Effector memory CD4-positive, alpha-beta T cell (primary cell): Measurements from ENCODE around the gene KCTD17.

Experiments
- DNase-seq, 3 donors: peaks; one replicate each; pipeline ENCODE4 v3.0.0-alpha.2; 2020
- H3K27ac ChIP-seq: 2 replicates; pipeline ENCODE4 v1.7.0; 2013; ENCODE audit warnings: mild to moderate bottlenecking, low read length, moderate library complexity; ENCODE audit not compliant: insufficient read depth, poor library complexity, severe bottlenecking
- H3K27me3 ChIP-seq: replicated peaks from 2 replicates; pipeline ENCODE4 v1.7.0; 2013; ENCODE audit warnings: mild to moderate bottlenecking, low read length; ENCODE audit not compliant: insufficient read depth, control insufficient read depth, poor library complexity, severe bottlenecking
- H3K36me3 ChIP-seq: 2 replicates; pipeline ENCODE4 v1.7.0; 2013; ENCODE audit warnings: mild to moderate bottlenecking, low read length, moderate library complexity; ENCODE audit not compliant: control insufficient read depth, insufficient read depth
- H3K4me1 ChIP-seq: 2 replicates; pipeline ENCODE4 v1.7.0; 2013; ENCODE audit warnings: low read length, mild to moderate bottlenecking; ENCODE audit not compliant: control insufficient read depth, insufficient read depth, poor library complexity, severe bottlenecking
- H3K4me3 ChIP-seq: 2 replicates; pipeline ENCODE4 v1.7.0; 2013; ENCODE audit warnings: low read length, low read depth, mild to moderate bottlenecking; ENCODE audit not compliant: insufficient read depth, poor library complexity, severe bottlenecking
- H3K9me3 ChIP-seq: 2 replicates; pipeline ENCODE4 v1.7.0; 2013; ENCODE audit warnings: mild to moderate bottlenecking, low read length, moderate library complexity; ENCODE audit not compliant: control insufficient read depth

The KCTD17 gene

GRCh38 chr22:37026325-37026724 is 25.2 kb upstream of the KCTD17 start:
- H3K4me3 ChIP-seq: no peak overlapping the region
- no peak overlapping the region for H3K27ac ChIP-seq
- no peaks in the 10 kb centered on the region for H3K9me3 ChIP-seq
- DNase-seq: no peak
- no peaks in the 10 kb centered on the region for H3K36me3 ChIP-seq
- no peaks in the 10 kb centered on the region for H3K4me1 ChIP-seq
- no peaks in the 10 kb centered on the region for H3K27me3 ChIP-seq

GRCh38 chr22:37027556-37027955 is 24.0 kb upstream of the KCTD17 start:
- no peaks in the 10 kb centered on the region for H3K36me3 ChIP-seq
- H3K27me3 ChIP-seq: no peaks in the 10 kb centered on the region
- H3K4me1 ChIP-seq: no peaks in the 10 kb centered on the region
- no peak overlapping the region for H3K27ac ChIP-seq
- DNase-seq: no peak
- no peaks in the 10 kb centered on the region for H3K9me3 ChIP-seq
- H3K4me3 ChIP-seq: no peak overlapping the region

GRCh38 chr22:37028692-37029674 is 22.6 kb upstream of the KCTD17 start:
- no peaks in the 10 kb centered on the region for H3K9me3 ChIP-seq
- no peaks in the 10 kb centered on the region for H3K36me3 ChIP-seq
- DNase-seq: no peak
- no peaks in the 10 kb centered on the region for H3K4me1 ChIP-seq
- no peak overlapping the region for H3K4me3 ChIP-seq
- no peaks in the 10 kb centered on the region for H3K27me3 ChIP-seq
- no peak overlapping the region for H3K27ac ChIP-seq

GRCh38 chr22:37030560-37031281 is 20.8 kb upstream of the KCTD17 start:
- Histone ChIP-seq H3K4me3 (no peak overlapping the region), H3K27ac (no peak overlapping the region), H3K36me3 (no peaks in the 10 kb centered on the region), H3K27me3 (no peaks in the 10 kb centered on the region), H3K4me1 (no peaks in the 10 kb centered on the region), H3K9me3 (no peaks in the 10 kb centered on the region)
- DNase-seq: no peak

GRCh38 chr22:37032134-37032534 is 19.4 kb upstream of the KCTD17 start:
- no peaks in the 10 kb centered on the region for H3K4me1 ChIP-seq
- no peak for DNase-seq
- H3K36me3 ChIP-seq: no peaks in the 10 kb centered on the region
- H3K9me3 ChIP-seq: no peaks in the 10 kb centered on the region
- H3K4me3 ChIP-seq: no peak overlapping the region
- H3K27ac ChIP-seq: no peak overlapping the region
- peaks cover 2% of the 10 kb centered on the region for H3K27me3 ChIP-seq

- H3K27me3 ChIP-seq: peaks cover 5% of the 10 kb centered on the region
- H3K4me1 ChIP-seq: no peaks in the 10 kb centered on the region
- H3K4me3 ChIP-seq: no peak overlapping the region
- no peak for DNase-seq
- H3K27ac ChIP-seq: no peak overlapping the region
- no peaks in the 10 kb centered on the region for H3K9me3 ChIP-seq
- no peaks in the 10 kb centered on the region for H3K36me3 ChIP-seq
Measured at GRCh38 chr22:37032535-37033460, 18.7 kb upstream of the KCTD17 start.

- H3K36me3 ChIP-seq: no peaks in the 10 kb centered on the region
- no peaks in the 10 kb centered on the region for H3K9me3 ChIP-seq
- no peak for DNase-seq
- H3K27ac ChIP-seq: no peak overlapping the region
- no peaks in the 10 kb centered on the region for H3K4me1 ChIP-seq
- no peak overlapping the region for H3K4me3 ChIP-seq
- H3K27me3 ChIP-seq: peaks cover 5% of the 10 kb centered on the region
Measured at GRCh38 chr22:37033605-37034430, 17.7 kb upstream of the KCTD17 start.

- no peak for DNase-seq
- no peak overlapping the region for H3K4me3 ChIP-seq
- peaks cover 5% of the 10 kb centered on the region for H3K27me3 ChIP-seq
- no peaks in the 10 kb centered on the region for H3K4me1 ChIP-seq
- H3K9me3 ChIP-seq: no peaks in the 10 kb centered on the region
- no peaks in the 10 kb centered on the region for H3K36me3 ChIP-seq
- H3K27ac ChIP-seq: no peak overlapping the region
Measured at GRCh38 chr22:37036655-37037377, 14.7 kb upstream of the KCTD17 start.
